HepG2 (cell line): Measurements from ENCODE around the gene TBC1D24. TPM values are rescaled to one million over a fixed set of nuclear protein-coding genes. Genes with fewer than 3 reads are reported as not detected.
A peak's percentile ranks its signal among the peaks of the same experiment; 100 is the strongest.

ENCODE experiments used
- ARID4A ChIP-seq: sonication (generic); formaldehyde crosslinking; IDR thresholded peaks from 2 replicates; pipeline ENCODE4 v1.5.0; 2020; ENCODE audit warnings: mild to moderate bottlenecking, missing genetic modification reagents, borderline replicate concordance
- BORCS8-MEF2B ChIP-seq: sonication (generic); formaldehyde crosslinking; IDR thresholded peaks from 2 replicates; pipeline ENCODE4 v1.8.0; 2022; ENCODE audit warnings: mild to moderate bottlenecking, missing genetic modification reagents
- ELK4 ChIP-seq: sonication (generic); formaldehyde crosslinking; IDR thresholded peaks from 2 replicates; pipeline ENCODE4 v1.9.0; 2021; ENCODE audit warnings: missing genetic modification reagents, borderline replicate concordance
- GABPA ChIP-seq, 2 experiments: IDR thresholded peaks; 2 replicates each; pipeline ENCODE4 v1.6.1; 2011 to 2016; ENCODE audit warnings: low read depth in 2 of 2, low read length in 1 of 2, missing biosample characterization in 1 of 2, missing genetic modification characterization in 1 of 2
- HHEX ChIP-seq: IDR thresholded peaks from 2 replicates; pipeline ENCODE4 v1.6.1; 2016; ENCODE audit warnings: control low read depth
- HINFP ChIP-seq: sonication (generic); formaldehyde crosslinking; IDR thresholded peaks from 2 replicates; pipeline ENCODE4 v1.4.0; 2020; ENCODE audit warnings: low read depth, mild to moderate bottlenecking, missing genetic modification reagents
- HNRNPH1 ChIP-seq: fragments of 200-400 bp; formaldehyde crosslinking; optimal IDR thresholded peaks from 2 replicates; pipeline ENCODE3; 2017; ENCODE audit warnings: mild to moderate bottlenecking, low read depth, low read length
- KLF15 ChIP-seq: sonication (generic); formaldehyde crosslinking; IDR thresholded peaks from 2 replicates; pipeline ENCODE4 v1.8.1; 2023; ENCODE audit warnings: borderline replicate concordance, mild to moderate bottlenecking, inconsistent platforms, missing genetic modification reagents, mixed read lengths
- PAX8 ChIP-seq: sonication (generic); formaldehyde crosslinking; IDR thresholded peaks from 2 replicates; pipeline ENCODE4 v1.8.0; 2022; ENCODE audit warnings: mild to moderate bottlenecking, missing genetic modification reagents, borderline replicate concordance
- POLR2AphosphoS2 ChIP-seq: IDR thresholded peaks from 2 replicates; pipeline ENCODE4 v1.6.1; 2011; ENCODE audit warnings: low read depth, low read length, improper control_type of control experiment
- RBAK ChIP-seq: sonication (generic); formaldehyde crosslinking; IDR thresholded peaks from 2 replicates; pipeline ENCODE4 v1.5.1; 2020; ENCODE audit warnings: mild to moderate bottlenecking, missing genetic modification reagents
- SAFB2 ChIP-seq: sonication (generic); formaldehyde crosslinking; IDR thresholded peaks from 2 replicates; pipeline ENCODE4 v1.5.1; 2020; ENCODE audit warnings: missing genetic modification reagents, low read depth, mild to moderate bottlenecking, borderline replicate concordance
- SIN3B ChIP-seq: fragments of 150-350 bp; IDR thresholded peaks from 2 replicates; pipeline ENCODE4 v1.6.1; 2014; ENCODE audit warnings: low read length
- XRCC5 ChIP-seq: fragments of 200-400 bp; formaldehyde crosslinking; optimal IDR thresholded peaks from 2 replicates; pipeline ENCODE3; 2017; ENCODE audit warnings: mild to moderate bottlenecking, low read length
- ZFAT ChIP-seq: sonication (generic); formaldehyde crosslinking; conservative IDR thresholded peaks from 2 replicates; pipeline ENCODE4 v1.8.1; 2023; ENCODE audit warnings: missing genetic modification reagents, inconsistent platforms
- ZNF574 ChIP-seq: sonication (generic); formaldehyde crosslinking; IDR thresholded peaks from 2 replicates; pipeline ENCODE4 v1.4.0; 2020; ENCODE audit warnings: missing genetic modification reagents
- ZNF589 ChIP-seq: sonication (generic); formaldehyde crosslinking; conservative IDR thresholded peaks from 2 replicates; pipeline ENCODE4 v1.8.0; 2022; ENCODE audit warnings: mild to moderate bottlenecking, moderate library complexity, missing genetic modification reagents
- ZNF788 ChIP-seq: sonication (generic); formaldehyde crosslinking; IDR thresholded peaks from 2 replicates; pipeline ENCODE4 v1.5.0; 2020; ENCODE audit warnings: mild to moderate bottlenecking, missing genetic modification reagents, borderline replicate concordance
- ZSCAN30 ChIP-seq: sonication (generic); formaldehyde crosslinking; IDR thresholded peaks from 2 replicates; pipeline ENCODE4 v1.5.0; 2020; ENCODE audit warnings: mild to moderate bottlenecking, missing genetic modification reagents
- polyA plus RNA-seq, 8 experiments: library from polyadenylated mRNA; depleted of rRNA in 3 of 8; stranded (reverse) in 7 of 8; unstranded in 1 of 8; fragments of >200 nt; fragmentation: Illumina TruSeq in 4 of 8; extraction: Trizol in 4 of 8; gene quantifications; 2 replicates each; pipeline versions ENCODE4 v1.2.1 to v1.2.3, GENCODE V29; 2011 to 2016; ENCODE audit warnings: low read depth in 4 of 8, missing spikeins in 1 of 8, mixed read lengths in 1 of 8; ENCODE audit not compliant: insufficient read depth in 1 of 8
- total RNA-seq, 5 experiments: library from RNA; depleted of rRNA; stranded (reverse); fragments of >200 nt; fragmentation: Illumina TruSeq; extraction: Trizol; gene quantifications; 2 replicates each; pipeline ENCODE4 v1.2.3, GENCODE V29; 2016; ENCODE audit warnings: low read depth in 1 of 5

Gene TBC1D24
- total and polyA plus RNA-seq, 2 of the 13 experiments (the other 11 are each of a cell fraction or from before 2014, with no cell fraction given): 7.7 to 13.7 TPM

GRCh38 chr16:2473999-2474876 is 689 bp upstream of the TBC1D24 start (continued):
- peak; percentile 7 for TF ChIP-seq XRCC5
- no peak for TF ChIP-seq POLR2AphosphoS2
- TF ChIP-seq HHEX (CRISPR knock-in tag): no peak
- TF ChIP-seq SIN3B: no peak
- TF ChIP-seq ZSCAN30 (CRISPR knock-in tag): no peak
- 0 out of 2 replicates have a peak, but pooled peaks have one; percentile 12 for TF ChIP-seq ELK4 (CRISPR knock-in tag)
- TF ChIP-seq PAX8 (CRISPR knock-in tag): no peak
- no peak; the same call in 1 of the 2 replicates for TF ChIP-seq GABPA (IDR thresholded peaks at IDR 0.05; ENCODE audit: low read depth, low read length)
- TF ChIP-seq GABPA (CRISPR knock-in tag; IDR thresholded peaks at IDR 0.05; ENCODE audit: low read depth): no peak
- no peak; the same call in none of the 2 replicates for TF ChIP-seq ARID4A (CRISPR knock-in tag)
- TF ChIP-seq HINFP (CRISPR knock-in tag): no peak
- TF ChIP-seq RBAK (CRISPR knock-in tag): no peak
- no peak for TF ChIP-seq ZNF788 (CRISPR knock-in tag)
- no peak for TF ChIP-seq BORCS8-MEF2B (CRISPR knock-in tag)
- TF ChIP-seq ZNF574: peak; percentile 75
- TF ChIP-seq ZNF589: no peak
- no peak for TF ChIP-seq SAFB2 (CRISPR knock-in tag)
- peak; percentile 28; the same call in 1 of the 2 replicates for TF ChIP-seq KLF15 (CRISPR knock-in tag)
- no peak for TF ChIP-seq ZFAT (CRISPR knock-in tag)
- TF ChIP-seq HNRNPH1: no peak
